DOHH2 (cell line): ENCODE data around the gene PPP1R7.
A peak's percentile ranks its signal among the peaks of the same experiment; 100 is the strongest.

Experiments used
- H3F3A ChIP-seq: fragments of 200-600 bp; sonication (generic), shearing (Covaris generic); 2 replicates; pipeline ENCODE4 v1.6.0; 2016; ENCODE audit warnings: antibody characterized with exemption, mild to moderate bottlenecking; ENCODE audit not compliant: control insufficient read depth, insufficient read depth
- H3K27ac ChIP-seq: fragments of 200-600 bp; sonication (generic); 2 replicates; pipeline ENCODE4 v1.5.1; 2014; ENCODE audit warnings: low read depth, mild to moderate bottlenecking, low read length, moderate library complexity
- H3K27me3 ChIP-seq: fragments of 200-600 bp; sonication (generic); 2 replicates; pipeline ENCODE4 v1.6.1; 2014; ENCODE audit warnings: mild to moderate bottlenecking, low read length, mixed read lengths; ENCODE audit not compliant: control insufficient read depth
- H3K36me3 ChIP-seq: fragments of 200-600 bp; sonication (generic); 2 replicates; pipeline ENCODE4 v1.6.1; 2014; ENCODE audit warnings: mild to moderate bottlenecking, low read length, moderate library complexity, mixed read lengths; ENCODE audit not compliant: control insufficient read depth
- H3K4me1 ChIP-seq: fragments of 200-600 bp; sonication (generic); 2 replicates; pipeline ENCODE4 v1.6.1; 2014; ENCODE audit warnings: mild to moderate bottlenecking, low read length, mixed read lengths; ENCODE audit not compliant: control insufficient read depth
- H3K4me2 ChIP-seq: fragments of 200-600 bp; sonication (generic); 2 replicates; pipeline ENCODE4 v1.6.0; 2014; ENCODE audit warnings: mild to moderate bottlenecking, low read length, moderate library complexity
- H3K4me3 ChIP-seq: fragments of 200-600 bp; sonication (generic); 2 replicates; pipeline ENCODE4 v1.5.1; 2014; ENCODE audit warnings: mild to moderate bottlenecking, low read length, mixed read lengths
- H3K79me2 ChIP-seq: fragments of 200-600 bp; sonication (generic); 2 replicates; pipeline ENCODE4 v1.6.1; 2014; ENCODE audit warnings: mild to moderate bottlenecking, low read length, mixed read lengths; ENCODE audit not compliant: control insufficient read depth
- H3K9me2 ChIP-seq: fragments of 200-600 bp; sonication (generic); replicated peaks from 2 replicates; pipeline ENCODE4 v1.6.1; 2014; ENCODE audit warnings: mild to moderate bottlenecking, low read length, mixed read lengths; ENCODE audit not compliant: control insufficient read depth
- H3K9me3 ChIP-seq: fragments of 200-600 bp; sonication (generic); 2 replicates; pipeline ENCODE4 v1.6.1; 2014; ENCODE audit warnings: antibody characterized with exemption, low read length, mixed read lengths; ENCODE audit not compliant: control insufficient read depth, insufficient read depth
- H4K20me1 ChIP-seq: fragments of 200-600 bp; sonication (generic); 2 replicates; pipeline ENCODE4 v1.6.0; 2014; ENCODE audit warnings: low read depth, mild to moderate bottlenecking, antibody characterized with exemption, low read length, moderate library complexity; ENCODE audit not compliant: control insufficient read depth, insufficient read depth
- EZH2phosphoT487 ChIP-seq: fragments of 200-600 bp; sonication (generic); IDR thresholded peaks from 2 replicates; pipeline ENCODE4 v1.6.1; 2017; ENCODE audit warnings: borderline replicate concordance, mild to moderate bottlenecking, antibody characterized with exemption, low read length, moderate library complexity, mixed read lengths
- TF ChIP-seq, protein P1 (sequence below): fragments of 200-600 bp; sonication (generic); IDR thresholded peaks from one replicate; pipeline ENCODE4 v1.5.1; 2014; ENCODE audit warnings: antibody characterized with exemption, mild to moderate bottlenecking, low read depth, low read length; ENCODE audit not compliant: poor library complexity, severe bottlenecking

Gene PPP1R7

DNA sequence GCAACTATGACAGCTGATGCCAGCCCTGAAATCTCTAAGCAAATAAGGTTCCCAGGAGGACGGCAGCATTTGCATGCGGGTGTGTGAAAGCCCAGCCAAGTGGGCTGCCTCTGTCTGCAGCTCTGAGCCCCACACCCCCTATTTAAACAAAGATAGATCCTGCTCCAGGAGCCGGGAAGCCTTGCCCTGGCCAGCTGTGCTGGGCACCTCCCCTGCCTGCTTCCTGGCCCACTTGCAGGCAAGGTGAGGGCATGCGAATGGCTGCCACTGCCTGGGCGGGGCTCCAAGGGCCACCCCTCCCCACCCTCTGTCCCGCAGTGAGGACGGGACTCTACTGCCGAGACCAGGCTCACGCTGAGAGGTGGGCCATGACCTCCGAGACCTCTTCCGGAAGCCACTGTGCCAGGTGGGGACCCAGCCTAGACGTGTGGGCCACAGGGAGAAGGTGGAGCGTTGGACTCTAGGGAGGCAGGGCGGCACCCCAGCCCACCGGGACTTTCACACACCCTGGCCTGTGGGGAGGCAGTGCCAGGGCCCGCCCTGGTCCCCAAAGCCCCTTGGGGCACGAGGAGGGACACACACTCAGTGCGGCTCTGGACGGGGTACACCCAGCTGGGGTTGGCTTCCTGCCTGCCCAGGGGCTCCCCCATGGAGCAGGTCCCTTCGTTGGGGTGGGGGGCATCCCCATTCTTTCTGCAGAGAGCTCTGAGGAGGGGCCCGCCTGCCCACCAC, 38.3 kb downstream of the PPP1R7 start, which contains the start of gene ANO7:
ANO7 (plus strand) TSS at position 317 of the 732 bp plus-strand sequence. CDS start 1,387 bp downstream, outside the sequence.
- H3F3A ChIP-seq, result no peaks in the 10 kb centered on the region
- peaks cover 12% of the 10 kb centered on the region for H3K4me1 ChIP-seq
- no peaks in the 10 kb centered on the region for H4K20me1 ChIP-seq
- peak within 1 kb of the TSS; percentile 44 for H3K4me3 ChIP-seq
- H3K4me2 ChIP-seq, result peak within 1 kb of the TSS; percentile 65
- peaks cover 3% of the 10 kb centered on the region; the same call in 1 of the 2 replicates for H3K27me3 ChIP-seq
- TF ChIP-seq, protein P1, sequence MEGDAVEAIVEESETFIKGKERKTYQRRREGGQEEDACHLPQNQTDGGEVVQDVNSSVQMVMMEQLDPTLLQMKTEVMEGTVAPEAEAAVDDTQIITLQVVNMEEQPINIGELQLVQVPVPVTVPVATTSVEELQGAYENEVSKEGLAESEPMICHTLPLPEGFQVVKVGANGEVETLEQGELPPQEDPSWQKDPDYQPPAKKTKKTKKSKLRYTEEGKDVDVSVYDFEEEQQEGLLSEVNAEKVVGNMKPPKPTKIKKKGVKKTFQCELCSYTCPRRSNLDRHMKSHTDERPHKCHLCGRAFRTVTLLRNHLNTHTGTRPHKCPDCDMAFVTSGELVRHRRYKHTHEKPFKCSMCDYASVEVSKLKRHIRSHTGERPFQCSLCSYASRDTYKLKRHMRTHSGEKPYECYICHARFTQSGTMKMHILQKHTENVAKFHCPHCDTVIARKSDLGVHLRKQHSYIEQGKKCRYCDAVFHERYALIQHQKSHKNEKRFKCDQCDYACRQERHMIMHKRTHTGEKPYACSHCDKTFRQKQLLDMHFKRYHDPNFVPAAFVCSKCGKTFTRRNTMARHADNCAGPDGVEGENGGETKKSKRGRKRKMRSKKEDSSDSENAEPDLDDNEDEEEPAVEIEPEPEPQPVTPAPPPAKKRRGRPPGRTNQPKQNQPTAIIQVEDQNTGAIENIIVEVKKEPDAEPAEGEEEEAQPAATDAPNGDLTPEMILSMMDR, result no peak
- TF ChIP-seq EZH2phosphoT487, result no peak
- H3K27ac ChIP-seq, result no peak within 1 kb of the TSS
- no peaks in the 10 kb centered on the region for H3K9me2 ChIP-seq
- H3K79me2 ChIP-seq, result no peaks in the 10 kb centered on the region
- no peaks in the 10 kb centered on the region for H3K36me3 ChIP-seq
- H3K9me3 ChIP-seq, result no peaks in the 10 kb centered on the region

DNA sequence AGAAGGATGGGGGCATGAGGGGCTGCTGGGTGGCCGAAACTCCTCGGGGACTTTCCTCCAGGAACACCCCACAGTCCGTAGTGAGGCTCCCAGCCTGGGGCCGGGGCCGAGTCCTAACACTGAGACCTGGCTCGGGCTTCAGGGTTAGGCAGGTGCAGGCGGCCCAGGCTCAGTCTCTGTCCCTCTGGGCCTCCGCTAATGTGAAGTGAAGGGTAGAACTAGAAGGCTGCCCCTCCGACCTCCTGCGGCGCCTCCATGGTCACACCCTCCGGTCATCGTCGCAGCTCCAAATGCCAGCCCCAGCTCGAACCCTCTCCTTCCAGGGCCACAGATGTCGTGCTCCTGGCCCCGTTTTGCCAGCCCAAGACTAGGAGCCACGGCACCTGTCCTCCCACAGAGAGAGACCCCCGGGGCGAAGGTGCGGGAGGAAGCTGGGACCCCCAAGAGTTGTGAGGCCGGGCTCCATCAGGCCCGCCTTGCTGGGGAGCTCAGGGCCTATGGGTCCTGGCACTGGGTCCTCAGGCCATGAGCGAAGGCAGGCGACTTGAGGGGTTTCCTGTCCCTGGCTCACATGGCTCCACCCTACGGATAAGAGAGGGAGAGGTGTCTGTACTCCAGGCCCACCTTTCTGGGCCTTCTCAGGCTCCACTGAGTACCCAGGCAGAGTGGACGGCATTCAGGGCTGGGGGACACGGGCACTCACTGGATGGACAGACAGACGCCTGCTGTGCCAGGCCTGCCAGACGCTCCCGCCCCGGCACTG, 39.0 kb downstream of the PPP1R7 start:
- no peaks in the 10 kb centered on the region for H3K36me3 ChIP-seq
- peaks cover 3% of the 10 kb centered on the region; the same call in 1 of the 2 replicates for H3K27me3 ChIP-seq
- TF ChIP-seq EZH2phosphoT487, result no peak
- TF ChIP-seq, protein P1, result no peak
- no peaks in the 10 kb centered on the region for H3F3A ChIP-seq
- H3K9me2 ChIP-seq, result no peaks in the 10 kb centered on the region
- H3K27ac ChIP-seq, result no peak overlapping the region
- no peaks in the 10 kb centered on the region for H3K79me2 ChIP-seq
- peak overlapping the region; percentile 65; the same call in 1 of the 2 replicates for H3K4me2 ChIP-seq
- no peaks in the 10 kb centered on the region for H3K9me3 ChIP-seq
- no peaks in the 10 kb centered on the region for H4K20me1 ChIP-seq
- H3K4me1 ChIP-seq, result peaks cover 12% of the 10 kb centered on the region
- H3K4me3 ChIP-seq, result no peak overlapping the region

DNA sequence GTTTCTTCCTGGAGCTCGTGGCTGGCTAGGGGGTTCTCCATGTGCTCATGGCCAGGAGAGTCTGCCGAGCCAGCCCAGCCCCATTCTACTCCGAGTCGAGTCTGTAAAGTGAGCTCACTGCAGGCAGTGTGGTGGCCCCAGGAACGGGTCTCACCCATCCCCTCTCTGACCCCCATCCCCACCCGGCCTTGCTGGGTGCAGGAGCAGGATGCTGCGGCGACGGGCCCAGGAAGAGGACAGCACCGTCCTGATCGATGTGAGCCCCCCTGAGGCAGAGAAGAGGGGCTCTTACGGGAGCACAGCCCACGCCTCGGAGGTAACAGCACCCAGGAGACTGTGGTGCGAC, 39.6 kb downstream of the PPP1R7 start:
- Histone ChIP-seq H3K36me3 (no peaks in the 10 kb centered on the region), H3K27ac (no peak overlapping the region), H4K20me1 (no peaks in the 10 kb centered on the region), H3K9me2 (no peaks in the 10 kb centered on the region), H3K27me3 (peaks cover 3% of the 10 kb centered on the region; the same call in 1 of the 2 replicates), H3K4me2 (no peak overlapping the region), H3K9me3 (no peaks in the 10 kb centered on the region), H3K4me1 (peaks cover 12% of the 10 kb centered on the region), H3K79me2 (no peaks in the 10 kb centered on the region), H3K4me3 (no peak overlapping the region), H3F3A (no peaks in the 10 kb centered on the region)
- TF ChIP-seq, protein P1, result no peak
- no peak for TF ChIP-seq EZH2phosphoT487
